Ovary (tissue), 3 donors: ENCODE measurements around the gene STEAP1B.

Source experiments
- CTCF ChIP-seq, 3 donors: fragments of 450-650 bp in 2 of 3; fragments of 200-600 bp in 1 of 3; IDR thresholded peaks; one replicate each; pipeline versions ENCODE4 v1.5.1 to v1.8.0; 2016 to 2022; ENCODE audit warnings: antibody characterized with exemption in 3 of 3, mild to moderate bottlenecking in 1 of 3
- EP300 ChIP-seq: sonication (generic); formaldehyde crosslinking; IDR thresholded peaks from one replicate; pipeline ENCODE4 v1.6.1; 2017; ENCODE audit warnings: antibody characterized with exemption
- POLR2A ChIP-seq: fragments of 450-650 bp; IDR thresholded peaks from one replicate; pipeline ENCODE4 v1.6.1; 2017; ENCODE audit warnings: antibody characterized with exemption, mild to moderate bottlenecking, moderate library complexity
- donor health status: DM: no; HTN: no; CAD: no.

DNA sequence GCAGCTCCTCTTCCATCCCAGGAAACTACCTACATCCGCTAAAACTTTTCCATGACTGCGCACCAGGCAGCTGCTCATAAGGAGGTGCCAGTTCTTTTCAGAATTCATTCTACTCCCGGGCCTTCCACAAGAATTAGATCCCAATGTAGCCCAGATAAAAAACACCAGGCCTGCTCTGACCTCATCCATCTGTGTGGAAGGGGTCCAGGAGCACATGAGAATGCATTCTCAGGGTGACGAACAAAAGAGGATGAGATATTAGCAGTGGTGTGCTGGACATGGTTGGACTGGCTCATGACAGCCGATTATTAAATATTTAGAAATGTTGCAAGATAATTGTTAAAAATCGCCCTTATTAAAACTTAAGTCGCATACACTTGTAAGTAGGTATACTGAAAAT is 43.2 kb upstream of the STEAP1B start:
- no peak for TF ChIP-seq POLR2A
- TF ChIP-seq CTCF (IDR thresholded peaks at IDR 0.05), result no peak
- TF ChIP-seq EP300, result no peak
